Activated CD8-positive, alpha-beta memory T cell treated with anti-CD3 and anti-CD28 coated beads for 4 hours (primary cell): Measurements from ENCODE around the gene TXNRD2.
"Not testable (repeated sequence)": the region's sequence is repeated elsewhere in the genome, so short reads cannot be mapped to it uniquely, and the experiment has no call there.

Experiments
- DNase-seq, 2 donors: peaks; one replicate each; pipeline ENCODE4 v3.0.0-alpha.2; 2020; ENCODE audit warnings: low read depth in 2 of 2

TXNRD2 gene

GRCh38 chr22:19923914-19924513 lies 17.6 kb downstream of the TXNRD2 start:
- no peak for DNase-seq

DNA sequence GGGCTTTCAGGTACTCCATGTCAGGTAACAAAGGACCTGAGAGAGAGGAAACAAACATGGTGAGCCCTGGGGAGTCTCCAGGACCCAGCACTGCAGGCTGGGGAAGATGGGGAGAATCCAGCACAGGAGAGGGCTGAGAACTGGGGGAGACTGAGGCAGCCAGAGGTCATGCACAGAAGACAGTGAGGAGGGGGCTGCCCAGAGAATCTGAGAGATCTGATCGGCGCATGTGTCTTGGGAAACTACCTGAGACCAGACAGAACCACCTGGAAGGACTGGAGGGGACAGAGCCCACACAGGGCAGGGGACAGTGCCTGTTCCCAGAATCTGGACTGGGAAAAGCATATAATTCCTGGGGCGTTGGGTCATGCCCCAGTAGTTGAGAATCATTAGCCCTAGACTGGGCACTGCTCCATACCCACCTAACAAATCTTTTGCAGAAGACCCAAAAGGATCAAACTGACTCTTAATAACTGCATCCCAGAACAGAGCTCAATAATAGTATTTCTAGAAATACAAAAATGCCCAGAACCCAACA lies 20.0 kb downstream of the TXNRD2 start:
- no peak for DNase-seq

GRCh38 chr22:19919701-19920363 lies 21.8 kb downstream of the TXNRD2 start:
- no peak for DNase-seq

DNA sequence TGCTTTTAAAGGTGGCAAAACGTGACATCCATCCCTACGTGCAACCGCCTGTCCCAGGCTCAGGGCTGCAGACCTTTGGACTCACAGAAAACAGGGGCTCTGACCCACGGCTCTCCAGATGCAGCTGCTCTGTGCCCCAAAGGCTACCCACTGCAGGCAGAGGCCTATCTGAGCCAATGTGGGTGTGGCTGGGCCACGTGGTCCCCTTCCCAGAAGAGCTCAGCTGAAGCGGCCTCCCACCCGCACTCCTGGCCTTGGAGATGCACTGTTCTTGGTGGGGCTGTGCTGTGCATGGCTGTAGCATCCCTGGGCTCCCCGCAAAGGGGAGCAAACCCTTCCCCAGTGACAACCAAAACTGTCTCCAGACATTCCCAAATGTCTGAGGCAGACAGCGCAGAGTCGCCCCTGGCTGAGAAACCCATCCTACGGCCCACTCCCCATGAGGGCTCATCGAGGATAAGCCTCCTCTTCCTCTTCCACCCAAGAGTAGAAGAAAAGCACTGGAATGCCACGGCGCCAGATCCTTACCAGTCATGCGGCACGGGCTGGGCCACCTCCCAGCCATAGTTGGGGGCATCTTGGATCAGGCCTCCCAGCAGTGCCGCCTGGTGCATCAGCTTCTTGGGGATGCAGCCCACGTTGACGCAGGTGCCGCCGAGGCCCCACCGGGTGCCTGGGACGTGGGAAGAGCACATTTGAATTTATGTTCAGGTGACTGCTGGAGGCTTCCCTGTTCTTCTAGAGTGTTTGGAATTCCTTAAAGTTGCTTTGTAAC lies 23.1 kb downstream of the TXNRD2 start:
- no peak for DNase-seq

GRCh38 chr22:19917389-19918138 lies 24.1 kb downstream of the TXNRD2 start:
- DNase-seq = no peak

DNA sequence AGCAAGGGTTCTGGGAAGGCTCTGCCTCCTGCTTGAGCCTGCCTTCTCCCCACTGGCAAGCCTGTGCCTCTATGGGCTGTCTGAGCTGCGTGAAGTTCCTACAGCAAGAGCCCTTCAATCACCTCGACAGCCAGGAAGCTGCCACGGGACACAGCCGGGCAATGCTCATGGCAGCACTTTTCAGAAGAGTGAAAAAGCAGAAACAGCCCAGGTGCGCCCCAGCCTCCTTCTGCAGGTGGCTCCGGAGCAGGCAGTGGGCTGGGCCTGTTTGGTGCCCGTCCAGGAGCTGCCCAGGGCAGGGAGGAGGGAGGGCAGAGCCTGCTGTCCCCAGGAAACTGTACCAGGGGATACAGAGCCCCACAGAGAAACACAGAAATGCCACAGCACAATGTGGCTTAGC lies 24.7 kb downstream of the TXNRD2 start:
- no peak for DNase-seq

DNA sequence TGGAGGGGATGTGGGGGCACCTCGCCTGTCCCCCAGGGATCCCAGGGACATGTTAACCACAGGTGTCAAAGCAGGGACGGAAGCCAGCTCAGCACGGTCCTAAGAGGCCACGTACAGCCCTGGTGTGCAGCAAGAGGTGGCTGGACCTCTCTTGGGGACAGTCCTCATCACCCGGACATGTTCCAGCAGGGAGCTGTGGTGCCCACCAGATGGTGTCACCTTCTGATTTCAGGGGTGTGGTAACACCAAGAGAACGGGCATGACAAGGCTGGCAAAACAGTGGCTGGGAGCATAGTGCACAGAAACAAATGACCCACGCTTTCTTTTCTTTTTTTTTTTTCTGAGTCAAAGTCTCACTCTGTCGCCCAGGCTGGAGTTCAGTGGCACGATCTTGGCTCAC lies 25.6 kb downstream of the TXNRD2 start:
- DNase-seq = no peak

GRCh38 chr22:19915287-19915954 lies 26.2 kb downstream of the TXNRD2 start:
- DNase-seq = no peak

DNA sequence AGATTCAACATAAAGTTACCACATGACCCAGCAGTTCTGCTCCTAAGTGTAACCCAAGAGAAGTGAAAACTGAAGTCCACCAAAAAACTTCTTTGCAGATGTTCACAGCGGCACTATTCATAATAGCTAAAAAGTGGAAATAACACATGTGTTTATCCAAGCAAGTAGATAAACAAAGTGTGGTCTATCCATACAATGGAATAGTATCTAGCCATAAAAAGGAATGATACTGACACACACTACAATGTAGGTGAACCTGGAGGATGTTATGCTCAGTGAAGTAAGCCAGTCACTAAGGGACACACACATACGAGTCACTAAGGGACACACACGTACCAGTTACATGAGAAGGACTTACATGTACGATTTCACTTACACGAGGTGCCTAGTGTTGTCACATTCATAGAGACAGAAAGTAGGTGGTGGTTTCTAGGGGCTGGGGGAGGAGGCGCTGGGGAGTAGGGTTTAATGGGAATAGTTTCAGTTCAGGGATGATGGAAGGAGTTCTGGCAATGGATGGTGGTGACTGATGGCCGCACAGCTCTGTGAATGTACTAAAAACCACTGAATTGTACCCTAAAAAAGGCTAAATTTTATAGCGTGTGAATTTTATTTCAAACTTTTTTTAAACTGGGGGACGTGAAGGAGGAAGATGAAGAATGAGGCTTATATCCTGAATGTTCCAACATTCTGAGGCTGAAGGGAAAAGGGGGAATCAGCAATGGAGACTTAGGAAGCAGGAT lies 27.2 kb downstream of the TXNRD2 start:
- no peak for DNase-seq

DNA sequence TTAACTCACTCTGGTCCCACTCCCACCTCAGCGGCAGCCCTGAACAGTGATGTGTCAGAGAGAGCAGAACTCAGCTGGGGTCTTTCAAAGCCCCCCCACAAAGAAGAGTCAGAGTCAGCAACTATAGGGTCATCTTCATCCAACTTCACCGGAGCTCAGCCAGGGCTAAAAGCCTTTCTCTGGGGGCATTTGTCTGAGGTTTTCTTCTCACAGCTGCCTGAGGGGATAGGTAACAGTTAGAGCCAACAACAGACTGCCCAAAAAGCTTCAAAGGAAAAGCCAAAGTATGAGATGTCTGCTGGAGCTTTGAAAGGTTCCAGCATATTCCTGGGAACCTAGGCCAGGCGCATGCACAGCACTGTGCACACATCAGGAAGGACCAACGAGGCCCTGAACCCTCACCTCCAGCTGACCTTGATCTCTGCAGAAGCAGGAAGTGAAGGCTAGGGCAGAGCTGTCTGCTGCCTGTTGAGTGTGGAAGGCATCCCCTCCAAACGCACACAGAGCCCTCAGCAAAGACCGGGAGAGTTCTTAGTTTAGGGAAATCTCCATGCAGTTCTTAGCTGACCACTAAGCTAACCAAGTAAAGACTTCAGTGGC lies 28.2 kb downstream of the TXNRD2 start:
- no peak for DNase-seq

GRCh38 chr22:19912271-19912999 lies 29.2 kb downstream of the TXNRD2 start:
- no peak for DNase-seq

GRCh38 chr22:19911540-19912270 lies 29.9 kb downstream of the TXNRD2 start:
- DNase-seq = no peak

DNA sequence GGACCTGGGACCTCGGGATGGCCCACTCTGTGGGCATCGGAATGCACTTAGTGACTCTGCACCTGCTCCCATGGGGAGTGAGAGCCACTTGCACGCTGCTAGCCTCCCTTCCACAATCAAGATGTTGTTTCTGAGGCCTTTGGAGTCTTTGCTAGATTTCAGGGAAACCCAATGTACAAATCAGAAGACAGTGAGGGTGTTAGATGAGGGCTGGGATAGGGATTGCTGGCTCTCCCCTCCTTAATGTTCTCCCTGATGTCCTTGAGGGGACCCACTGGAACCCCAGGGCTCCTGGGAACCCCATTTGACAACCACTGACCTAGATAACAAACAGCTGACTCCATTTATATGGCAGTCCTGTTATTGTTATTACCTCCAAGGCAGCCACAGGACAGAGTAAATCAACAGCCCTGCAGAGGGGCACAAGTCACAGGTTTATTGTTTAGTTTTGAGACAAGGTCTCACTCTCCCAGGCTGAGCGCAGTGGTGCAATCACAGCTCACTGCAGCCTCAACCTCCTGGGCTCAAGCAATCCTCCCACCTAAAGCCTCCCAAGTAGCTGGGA lies 31.4 kb downstream of the TXNRD2 start:
- no peak for DNase-seq

- DNase-seq = peak; percentile 64 to 66
These were observed 32.1 kb downstream of the TXNRD2 start for GRCh38 chr22:19909350-19910179.

DNA sequence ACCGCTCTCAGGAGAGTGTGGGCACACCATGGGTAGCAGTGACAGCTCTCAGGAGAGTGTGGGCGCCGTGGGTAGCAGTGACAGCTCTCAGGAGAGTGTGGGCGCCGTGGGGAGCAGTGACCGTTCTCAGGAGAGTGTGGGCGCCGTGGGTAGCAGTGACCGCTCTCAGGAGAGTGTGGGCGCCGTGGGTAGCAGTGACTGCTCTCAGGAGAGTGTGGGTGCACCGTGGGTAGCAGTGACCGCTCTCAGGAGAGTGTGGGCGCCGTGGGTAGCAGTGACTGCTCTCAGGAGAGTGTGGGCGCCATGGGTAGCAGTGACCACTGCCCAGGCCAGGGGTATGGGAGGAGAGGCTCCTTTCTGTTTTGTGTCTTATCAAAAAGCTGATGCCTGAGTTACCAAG lies 33.7 kb downstream of the TXNRD2 start:
- DNase-seq = not testable (repeated sequence)

GRCh38 chr22:19906864-19907263 lies 34.8 kb downstream of the TXNRD2 start:
- DNase-seq = not testable (repeated sequence)
